PC-9 (cell line): ENCODE measurements around the gene ZNF787. TPM values are rescaled to one million over a fixed set of nuclear protein-coding genes. Genes with fewer than 3 reads are reported as not detected.
A peak's percentile ranks its signal among the peaks of the same experiment; 100 is the strongest.

Source experiments
- BruUV-seq: library from RNA; stranded (reverse); fragments of 400-500 nt; replicated peaks from 2 replicates; lab custom pipeline; 2021; lab: Mats Ljungman, UMichigan
- CTCF ChIA-PET: fragments of 300-600 bp; sonication (Branson Sonifier 250); formaldehyde crosslinking; loops from one replicate; lab custom pipeline; 2022; ENCODE audit warnings: antibody characterized with exemption; lab: Charles Lee
- POLR2A ChIA-PET: fragments of 300-600 bp; sonication (Branson Sonifier 250); formaldehyde crosslinking; loops from one replicate; lab custom pipeline; 2022; ENCODE audit warnings: antibody characterized with exemption; ENCODE audit not compliant: unreplicated experiment; lab: Charles Lee
- DNase-seq, 2 experiments: peaks; one replicate each; pipeline versions ENCODE4 v3.0.0 to v3.0.0-alpha.2; 2015 to 2022; ENCODE audit warnings: mixed read lengths in 1 of 2
- H2AFZ ChIP-seq: fragments of 200-600 bp; sonication (generic); 2 replicates; pipeline ENCODE4 v1.8.1; 2017; ENCODE audit warnings: antibody characterized with exemption
- H3F3A ChIP-seq: fragments of 200-600 bp; sonication (generic); 2 replicates; pipeline ENCODE4 v1.8.1; 2017; ENCODE audit warnings: antibody characterized with exemption, mild to moderate bottlenecking, low read depth; ENCODE audit not compliant: insufficient read depth
- H3K27ac ChIP-seq: fragments of 200-600 bp; sonication (generic); 2 replicates; pipeline ENCODE4 v1.6.1; 2016; ENCODE audit warnings: mixed run types
- H3K27me3 ChIP-seq: fragments of 200-600 bp; sonication (generic); 2 replicates; pipeline ENCODE4 v1.6.1; 2016; ENCODE audit warnings: low read depth, mixed run types; ENCODE audit not compliant: insufficient read depth
- H3K36me3 ChIP-seq: fragments of 200-600 bp; sonication (generic); 2 replicates; pipeline ENCODE4 v1.6.1; 2016; ENCODE audit warnings: low read depth, mixed run types
- H3K4me1 ChIP-seq: fragments of 200-600 bp; sonication (generic); replicated peaks from 2 replicates; pipeline ENCODE4 v1.6.1; 2016; ENCODE audit warnings: mixed run types; ENCODE audit not compliant: insufficient read depth
- H3K4me2 ChIP-seq: fragments of 200-600 bp; sonication (generic); 2 replicates; pipeline ENCODE4 v1.6.1; 2017; ENCODE audit warnings: mixed run types
- H3K4me3 ChIP-seq: fragments of 200-600 bp; sonication (generic); 2 replicates; pipeline ENCODE4 v1.6.1; 2016; ENCODE audit warnings: mixed run types
- H3K79me2 ChIP-seq: fragments of 200-600 bp; sonication (generic); 2 replicates; pipeline ENCODE4 v1.6.1; 2017; ENCODE audit warnings: low read depth, mixed run types
- H3K9me2 ChIP-seq: fragments of 200-600 bp; sonication (generic); 2 replicates; pipeline ENCODE4 v1.8.1; 2017; ENCODE audit warnings: mild to moderate bottlenecking; ENCODE audit not compliant: insufficient read depth
- H3K9me3 ChIP-seq: fragments of 200-600 bp; sonication (generic); 2 replicates; pipeline ENCODE4 v1.8.1; 2016; ENCODE audit warnings: low read depth; ENCODE audit not compliant: insufficient read depth
- H4K20me1 ChIP-seq: fragments of 200-600 bp; sonication (generic); 2 replicates; pipeline ENCODE4 v1.8.1; 2017; ENCODE audit not compliant: insufficient read depth
- CTCF ChIP-seq: fragments of 200-600 bp; sonication (generic); conservative IDR thresholded peaks from 2 replicates; pipeline ENCODE4 v1.6.1; 2017; ENCODE audit warnings: mixed run types, antibody characterized with exemption, mild to moderate bottlenecking, moderate library complexity
- EZH2 ChIP-seq: fragments of 200-600 bp; sonication (generic); IDR thresholded peaks from 2 replicates; pipeline ENCODE4 v1.8.0; 2017; ENCODE audit warnings: antibody characterized with exemption, low read depth
- intact Hi-C: fragments of 100-400 bp; cut with micrococcal nuclease; formaldehyde crosslinking; loops from one replicate; pipeline ENCODE4 v1.10.0; 2022; ENCODE audit not compliant: unreplicated experiment
- total RNA-seq: library from RNA; stranded (reverse); gene quantifications from 2 replicates; pipeline ENCODE4 v1.2.3, GENCODE V29; 2021

Gene ZNF787
- total RNA-seq, 1 experiment from 2014 or later, result 51.4 TPM

DNA sequence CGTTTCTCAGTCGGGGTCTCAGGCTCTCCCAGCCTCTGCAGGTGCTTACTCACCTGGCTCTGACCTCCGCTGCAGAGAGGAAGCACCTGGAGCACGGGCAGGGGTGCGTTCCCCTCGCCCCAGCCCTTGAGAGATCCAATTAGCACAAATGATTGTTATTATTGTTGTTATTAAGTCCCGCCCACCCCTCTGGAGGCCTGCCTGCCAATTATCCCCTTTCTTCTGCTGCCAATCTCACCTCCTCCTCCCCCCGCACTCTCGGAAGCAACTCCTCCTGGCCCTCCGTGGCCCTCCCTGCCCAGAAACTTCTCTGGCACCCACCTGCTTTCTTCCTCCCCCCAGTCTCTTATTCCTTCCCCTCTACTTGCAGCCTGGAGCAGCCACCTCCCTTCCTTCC, 8.8 kb downstream of the ZNF787 start:
- intact Hi-C loops, result no loop called here

DNA sequence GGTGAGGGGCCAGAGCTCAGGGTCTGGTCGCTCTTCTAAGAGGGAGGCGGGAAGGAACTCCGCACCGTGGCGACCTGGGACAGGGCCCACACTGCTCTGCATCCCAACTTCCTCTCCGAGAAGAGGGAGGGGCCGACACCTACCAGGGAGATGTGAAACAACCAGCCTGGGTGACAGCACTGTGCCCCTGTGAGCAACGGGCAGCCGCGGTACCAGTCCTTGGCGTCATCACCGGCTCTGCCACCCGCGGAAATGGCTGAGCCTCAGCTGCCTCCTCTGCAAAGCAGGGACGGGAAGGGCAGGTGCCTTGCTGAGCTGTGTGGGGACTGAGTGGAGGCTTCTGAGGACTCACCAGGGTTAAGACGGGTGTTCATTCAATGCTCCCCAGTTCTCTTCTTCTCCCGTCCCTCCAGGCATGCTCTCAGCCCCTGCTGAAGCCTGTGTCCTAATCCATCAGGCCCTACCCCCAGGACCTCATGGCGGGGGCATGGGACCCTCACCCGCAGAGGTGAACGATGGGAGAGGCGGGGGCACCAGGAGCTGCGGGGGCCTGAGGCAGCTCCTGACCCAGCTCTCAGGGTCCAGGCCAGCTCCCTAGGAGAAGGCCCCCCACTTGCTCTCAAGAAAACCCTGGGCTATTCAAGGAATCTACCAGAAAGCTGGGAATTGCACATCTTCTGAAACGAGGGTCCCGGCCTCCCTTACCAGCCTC, 9.3 kb downstream of the ZNF787 start:
- peaks cover 96% of the 10 kb centered on the region for H4K20me1 ChIP-seq
- DNase-seq, result peak; percentile 8 to 32
- no peaks in the 10 kb centered on the region; the same call in 1 of the 2 replicates for H3K36me3 ChIP-seq
- no peaks in the 10 kb centered on the region for H3K9me3 ChIP-seq
- no peaks in the 10 kb centered on the region for H3K27me3 ChIP-seq
- peaks cover 12% of the 10 kb centered on the region for H3F3A ChIP-seq
- CTCF ChIA-PET, result no interaction called here
- peaks cover 24% of the 10 kb centered on the region for H3K4me1 ChIP-seq
- no peak overlapping the region for H3K4me3 ChIP-seq
- no peak overlapping the region for H2AFZ ChIP-seq
- POLR2A ChIA-PET, result no interaction called here
- H3K79me2 ChIP-seq, result peaks cover 99% of the 10 kb centered on the region
- intact Hi-C loops, result no loop called here
- peak overlapping the region; percentile 50; the same call in 1 of the 2 replicates for H3K4me2 ChIP-seq
- no peak for TF ChIP-seq EZH2
- TF ChIP-seq CTCF, result no peak
- peak overlapping the region; percentile 69; the same call in 1 of the 2 replicates for H3K27ac ChIP-seq
- no TSS peak for BruUV-seq
- no peaks in the 10 kb centered on the region for H3K9me2 ChIP-seq

More for the DNA sequence above, 8.8 kb downstream of the ZNF787 start:
- Histone ChIP-seq H3K4me3 (no peak overlapping the region), H3K9me2 (no peaks in the 10 kb centered on the region), H2AFZ (no peak overlapping the region), H3K4me1 (peaks cover 24% of the 10 kb centered on the region), H3K79me2 (peaks cover 99% of the 10 kb centered on the region), H3K27me3 (no peaks in the 10 kb centered on the region), H3K9me3 (no peaks in the 10 kb centered on the region), H3F3A (peaks cover 12% of the 10 kb centered on the region), H3K27ac (no peak overlapping the region), H4K20me1 (peaks cover 93% of the 10 kb centered on the region), H3K4me2 (no peak overlapping the region), H3K36me3 (no peaks in the 10 kb centered on the region; the same call in 1 of the 2 replicates)
- TF ChIP-seq EZH2, result no peak
- TF ChIP-seq CTCF, result no peak
- ChIA-PET POLR2A (no interaction called here), CTCF (no interaction called here)
- no TSS peak for BruUV-seq
- DNase-seq, result no peak

GRCh38 chr19:56110515-56111448, 10.3 kb downstream of the ZNF787 start:
- Histone ChIP-seq H3K9me2 (no peaks in the 10 kb centered on the region), H3K79me2 (peaks cover 99% of the 10 kb centered on the region), H3K4me1 (peaks cover 24% of the 10 kb centered on the region), H3K27me3 (no peaks in the 10 kb centered on the region), H4K20me1 (peaks cover 95% of the 10 kb centered on the region), H3K9me3 (no peaks in the 10 kb centered on the region), H3K4me3 (no peak overlapping the region), H3K27ac (peak overlapping the region; percentile 69), H2AFZ (no peak overlapping the region), H3F3A (peaks cover 12% of the 10 kb centered on the region), H3K36me3 (no peaks in the 10 kb centered on the region; the same call in 1 of the 2 replicates), H3K4me2 (peak overlapping the region; percentile 50)
- DNase-seq, result peak; percentile 71 to 78
- intact Hi-C loops, result no loop called here
- ChIA-PET POLR2A (no interaction called here), CTCF (no interaction called here)
- no TSS peak for BruUV-seq
- TF ChIP-seq CTCF (no peak), EZH2 (no peak)
